GM19455 (cell line): ENCODE measurements around the gene GLOD5.
"Not testable (repeated sequence)": the region's sequence is repeated elsewhere in the genome, so short reads cannot be mapped to it uniquely, and the experiment has no call there.

Experiments used
- ATAC-seq: cut with Tn5 transposase; IDR thresholded peaks from one replicate; pipeline ENCODE4 v1.9.1; 2021; ENCODE audit not compliant: unreplicated experiment

The GLOD5 gene

GRCh38 chrX:48792219-48792618, 30.7 kb downstream of the GLOD5 start:
- ATAC-seq: no peak

- ATAC-seq: no peak
Observed at GRCh38 chrX:48793935-48794334, 32.4 kb downstream of the GLOD5 start.

- ATAC-seq: no peak
Observed at GRCh38 chrX:48794340-48794910, 32.9 kb downstream of the GLOD5 start.

- ATAC-seq: no peak
Observed at GRCh38 chrX:48794911-48795515, 33.5 kb downstream of the GLOD5 start.

- no peak for ATAC-seq
Observed at GRCh38 chrX:48798318-48798717, 36.8 kb downstream of the GLOD5 start.

GRCh38 chrX:48800574-48801279, 39.2 kb downstream of the GLOD5 start:
- no peak for ATAC-seq

GRCh38 chrX:48801280-48802088, 39.9 kb downstream of the GLOD5 start, which contains the start of gene HDAC6:
Gene HDAC6 (plus strand): TSS chrX:48802067. CDS start chrX:48802693, 626 bp downstream.
- ATAC-seq: peak; percentile 88

GRCh38 chrX:48802089-48802904, 40.8 kb downstream of the GLOD5 start:
- ATAC-seq: peak; percentile 54

GRCh38 chrX:48802905-48803200, 41.3 kb downstream of the GLOD5 start:
- no peak for ATAC-seq

- ATAC-seq: no peak
Observed at GRCh38 chrX:48806081-48806480, 44.5 kb downstream of the GLOD5 start.

GRCh38 chrX:48813644-48814043, 52.1 kb downstream of the GLOD5 start:
- ATAC-seq: no peak

GRCh38 chrX:48814722-48815121, 53.2 kb downstream of the GLOD5 start:
- no peak for ATAC-seq

- ATAC-seq: no peak
Observed at GRCh38 chrX:48815266-48815665, 53.7 kb downstream of the GLOD5 start.

GRCh38 chrX:48816014-48816810, 54.7 kb downstream of the GLOD5 start:
- no peak for ATAC-seq

- no peak for ATAC-seq
Observed at GRCh38 chrX:48818098-48818497, 56.6 kb downstream of the GLOD5 start.

GRCh38 chrX:48818866-48819265, 57.3 kb downstream of the GLOD5 start:
- ATAC-seq: no peak

- ATAC-seq: not testable (repeated sequence)
Observed at GRCh38 chrX:48819394-48819793, 57.8 kb downstream of the GLOD5 start.

- ATAC-seq: no peak
Observed at GRCh38 chrX:48823053-48823452, 61.5 kb downstream of the GLOD5 start.
